Loucy (cell line): ENCODE results near the gene TMEM179B.

ENCODE experiments used
- H2AFZ ChIP-seq: fragments of 200-600 bp; sonication (generic); 2 replicates; pipeline ENCODE4 v1.6.0; 2016; ENCODE audit warnings: antibody characterized with exemption, mild to moderate bottlenecking, low read length, moderate library complexity
- H3F3A ChIP-seq: fragments of 200-600 bp; 2 replicates; pipeline ENCODE4 v1.6.0; 2016; ENCODE audit warnings: antibody characterized with exemption, low read depth, mild to moderate bottlenecking
- H3K27me3 ChIP-seq: fragments of 200-600 bp; sonication (generic); 2 replicates; pipeline ENCODE4 v1.6.1; 2014; ENCODE audit warnings: low read length, mild to moderate bottlenecking; ENCODE audit not compliant: insufficient read depth, poor library complexity, severe bottlenecking
- H3K36me3 ChIP-seq: fragments of 200-600 bp; sonication (generic); 2 replicates; pipeline ENCODE4 v1.6.1; 2016; ENCODE audit warnings: low read length; ENCODE audit not compliant: insufficient read depth
- H3K4me1 ChIP-seq: fragments of 200-600 bp; sonication (generic); 2 replicates; pipeline ENCODE4 v1.5.1; 2014; ENCODE audit warnings: low read length, mild to moderate bottlenecking; ENCODE audit not compliant: insufficient read depth, poor library complexity, severe bottlenecking
- H3K4me2 ChIP-seq: fragments of 200-600 bp; sonication (generic); 2 replicates; pipeline ENCODE4 v1.6.0; 2014; ENCODE audit warnings: antibody characterized with exemption, low read length, low read depth, mild to moderate bottlenecking; ENCODE audit not compliant: poor library complexity, severe bottlenecking
- H3K4me3 ChIP-seq: fragments of 200-600 bp; sonication (generic); 2 replicates; pipeline ENCODE4 v1.5.1; 2014; ENCODE audit warnings: low read length, mild to moderate bottlenecking, mixed read lengths; ENCODE audit not compliant: poor library complexity, severe bottlenecking
- H3K79me2 ChIP-seq: fragments of 200-600 bp; sonication (generic); 2 replicates; pipeline ENCODE4 v1.6.1; 2014; ENCODE audit warnings: low read length; ENCODE audit not compliant: insufficient read depth
- H3K9ac ChIP-seq: fragments of 200-600 bp; sonication (generic); 2 replicates; pipeline ENCODE4 v1.6.0; 2014; ENCODE audit warnings: mild to moderate bottlenecking, low read depth, low read length, moderate library complexity; ENCODE audit not compliant: poor library complexity, severe bottlenecking
- H3K9me2 ChIP-seq: fragments of 200-600 bp; sonication (generic); replicated peaks from 2 replicates; pipeline ENCODE4 v1.6.1; 2016; ENCODE audit warnings: low read depth, low read length, mixed read lengths
- H3K9me3 ChIP-seq: fragments of 200-600 bp; sonication (generic); 2 replicates; pipeline ENCODE4 v1.6.1; 2014; ENCODE audit warnings: mild to moderate bottlenecking, antibody characterized with exemption, low read length, low read depth; ENCODE audit not compliant: insufficient read depth
- H4K20me1 ChIP-seq: fragments of 200-600 bp; sonication (generic); 2 replicates; pipeline ENCODE4 v1.6.0; 2014; ENCODE audit warnings: antibody characterized with exemption, low read length, mild to moderate bottlenecking; ENCODE audit not compliant: insufficient read depth, poor library complexity, severe bottlenecking
- EZH2phosphoT487 ChIP-seq: fragments of 200-600 bp; IDR thresholded peaks from 2 replicates; pipeline ENCODE4 v1.6.1; 2018; ENCODE audit warnings: antibody characterized with exemption, mild to moderate bottlenecking, moderate library complexity, borderline replicate concordance
- TF ChIP-seq, protein P1 (sequence below): fragments of 200-600 bp; sonication (generic); conservative IDR thresholded peaks from 2 replicates; pipeline ENCODE4 v1.5.1; 2014; ENCODE audit warnings: mild to moderate bottlenecking, antibody characterized with exemption, low read length

The TMEM179B gene

GRCh38 chr11:62806611-62807121 is 19.5 kb downstream of the TMEM179B start:
- Histone ChIP-seq H3K4me3 (no peak overlapping the region), H4K20me1 (peaks cover 14% of the 10 kb centered on the region)

DNA sequence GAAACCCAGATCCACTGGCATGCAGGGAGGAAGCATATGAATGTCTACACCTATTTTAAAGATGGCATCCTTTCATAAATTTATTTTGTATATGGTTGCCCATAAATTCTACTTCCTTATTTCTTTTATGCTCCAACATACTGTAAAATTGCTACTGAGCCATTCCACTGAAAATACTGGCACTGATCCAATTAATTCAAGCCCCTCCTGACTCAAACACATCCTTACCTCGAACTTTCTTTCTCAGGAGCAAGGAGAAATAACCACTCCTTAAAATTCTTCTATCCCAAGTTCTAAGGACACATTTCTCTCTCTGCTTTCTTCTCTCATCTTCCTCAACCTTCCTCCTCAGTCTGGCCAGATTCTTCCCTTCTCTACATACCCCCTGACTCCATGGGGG is 23.5 kb downstream of the TMEM179B start:
- Histone ChIP-seq H3K79me2 (no peaks in the 10 kb centered on the region), H3K4me1 (no peaks in the 10 kb centered on the region), H3K4me3 (no peak overlapping the region), H2AFZ (no peak overlapping the region), H3K27me3 (no peaks in the 10 kb centered on the region), H3K36me3 (no peaks in the 10 kb centered on the region), H4K20me1 (no peaks in the 10 kb centered on the region), H3K9ac (no peak overlapping the region), H3F3A (no peaks in the 10 kb centered on the region), H3K9me3 (no peaks in the 10 kb centered on the region), H3K4me2 (no peak overlapping the region), H3K9me2 (no peaks in the 10 kb centered on the region)
- TF ChIP-seq, protein P1, sequence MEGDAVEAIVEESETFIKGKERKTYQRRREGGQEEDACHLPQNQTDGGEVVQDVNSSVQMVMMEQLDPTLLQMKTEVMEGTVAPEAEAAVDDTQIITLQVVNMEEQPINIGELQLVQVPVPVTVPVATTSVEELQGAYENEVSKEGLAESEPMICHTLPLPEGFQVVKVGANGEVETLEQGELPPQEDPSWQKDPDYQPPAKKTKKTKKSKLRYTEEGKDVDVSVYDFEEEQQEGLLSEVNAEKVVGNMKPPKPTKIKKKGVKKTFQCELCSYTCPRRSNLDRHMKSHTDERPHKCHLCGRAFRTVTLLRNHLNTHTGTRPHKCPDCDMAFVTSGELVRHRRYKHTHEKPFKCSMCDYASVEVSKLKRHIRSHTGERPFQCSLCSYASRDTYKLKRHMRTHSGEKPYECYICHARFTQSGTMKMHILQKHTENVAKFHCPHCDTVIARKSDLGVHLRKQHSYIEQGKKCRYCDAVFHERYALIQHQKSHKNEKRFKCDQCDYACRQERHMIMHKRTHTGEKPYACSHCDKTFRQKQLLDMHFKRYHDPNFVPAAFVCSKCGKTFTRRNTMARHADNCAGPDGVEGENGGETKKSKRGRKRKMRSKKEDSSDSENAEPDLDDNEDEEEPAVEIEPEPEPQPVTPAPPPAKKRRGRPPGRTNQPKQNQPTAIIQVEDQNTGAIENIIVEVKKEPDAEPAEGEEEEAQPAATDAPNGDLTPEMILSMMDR = no peak
- TF ChIP-seq EZH2phosphoT487 = no peak

More at GRCh38 chr11:62806611-62807121, 19.5 kb downstream of the TMEM179B start:
- Histone ChIP-seq H3K79me2 (peaks cover 33% of the 10 kb centered on the region), H3K4me1 (peaks cover 15% of the 10 kb centered on the region), H3K36me3 (peaks cover 5% of the 10 kb centered on the region; the same call in 1 of the 2 replicates), H3K9ac (no peak overlapping the region), H2AFZ (no peak overlapping the region), H3F3A (no peaks in the 10 kb centered on the region), H3K27me3 (no peaks in the 10 kb centered on the region), H3K9me2 (no peaks in the 10 kb centered on the region), H3K4me2 (peak overlapping the region; percentile 76), H3K9me3 (no peaks in the 10 kb centered on the region)
- TF ChIP-seq EZH2phosphoT487 = no peak
- TF ChIP-seq, protein P1 = no peak

- Histone ChIP-seq H3K27me3 (no peaks in the 10 kb centered on the region), H3K4me1 (no peaks in the 10 kb centered on the region), H3K9me3 (no peaks in the 10 kb centered on the region), H3K4me2 (no peak overlapping the region), H3K9me2 (no peaks in the 10 kb centered on the region), H3K4me3 (no peak overlapping the region), H3K9ac (no peak overlapping the region), H2AFZ (no peak overlapping the region), H3K36me3 (no peaks in the 10 kb centered on the region), H3F3A (no peaks in the 10 kb centered on the region), H4K20me1 (no peaks in the 10 kb centered on the region), H3K79me2 (no peaks in the 10 kb centered on the region)
- no peak for TF ChIP-seq EZH2phosphoT487
- TF ChIP-seq, protein P1 = no peak
Observed at GRCh38 chr11:62811659-62812058, 24.5 kb downstream of the TMEM179B start.
